GM12891 (cell line): ENCODE results near the gene NKX3-2.

Source experiments
- PAX5 ChIP-seq: IDR thresholded peaks from 2 replicates; pipeline ENCODE4 v1.6.1; 2011; ENCODE audit warnings: low read length, moderate library complexity, mild to moderate bottlenecking; ENCODE audit not compliant: insufficient read depth, severe bottlenecking
- POLR2A ChIP-seq: IDR thresholded peaks from 2 replicates; pipeline ENCODE4 v1.6.1; 2011; ENCODE audit warnings: low read depth, low read length, control low read depth
- POLR2AphosphoS5 ChIP-seq: IDR thresholded peaks from 2 replicates; pipeline ENCODE4 v1.6.1; 2011; ENCODE audit warnings: low read depth, low read length, control low read depth
- POU2F2 ChIP-seq: IDR thresholded peaks from 2 replicates; pipeline ENCODE4 v1.6.1; 2011; ENCODE audit warnings: low read depth, mild to moderate bottlenecking, control low read depth, low read length, moderate library complexity
- SPI1 ChIP-seq: IDR thresholded peaks from 2 replicates; pipeline ENCODE4 v1.6.1; 2011; ENCODE audit warnings: low read depth, low read length, control low read depth
- TAF1 ChIP-seq: IDR thresholded peaks from 2 replicates; pipeline ENCODE4 v1.6.1; 2011; ENCODE audit warnings: low read depth, low read length, control low read depth

DNA sequence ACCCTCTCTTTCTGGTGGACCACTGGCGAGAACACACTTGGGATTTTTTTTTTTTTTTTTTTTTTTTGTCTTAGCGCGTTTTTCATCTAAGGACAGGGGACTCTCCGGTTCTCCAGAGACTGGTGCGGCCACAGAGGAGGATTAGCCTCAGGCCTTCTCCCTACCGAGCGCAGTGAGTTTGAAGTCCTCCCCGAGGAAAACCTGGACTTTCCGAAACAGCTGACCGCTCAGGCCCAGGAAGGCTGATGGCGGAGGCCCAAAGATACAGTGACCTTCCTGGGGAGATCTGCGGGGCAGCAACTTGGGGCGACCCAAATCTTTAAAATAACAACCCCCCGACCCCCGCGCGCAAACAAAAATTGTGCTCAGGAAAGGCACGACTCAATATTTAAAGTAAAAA lies 9.2 kb downstream of the NKX3-2 start:
- TF ChIP-seq POLR2A (no peak), POLR2AphosphoS5 (no peak), TAF1 (no peak), POU2F2 (no peak), SPI1 (no peak), PAX5 (no peak)
